ENCODE data around the gene SYNPO.

The SYNPO gene

GRCh38 chr5:150641824-150642566, 1.5 kb downstream of the SYNPO start:
- H3K36me3 ChIP-seq (ENCODE audit: control insufficient read depth, insufficient read depth, low read length) = no peaks in the 10 kb centered on the region
- TF ChIP-seq CTCF (IDR thresholded peaks at IDR 0.05; ENCODE audit: insufficient read depth, low read length, poor library complexity, severe bottlenecking) = no peak
- no peak overlapping the region for H3K4me3 ChIP-seq (replicated peaks; ENCODE audit: low read depth, low read length)
- no peaks in the 10 kb centered on the region for H3K27me3 ChIP-seq (replicated peaks; ENCODE audit: control insufficient read depth, insufficient read depth, low read length)
- DNase-seq (ENCODE audit: extremely low read depth, insufficient read length) = no peak

- no peak for DNase-seq (ENCODE audit: extremely low read depth, insufficient read length)
- Histone ChIP-seq H3K4me3 (replicated peaks; ENCODE audit: low read depth, low read length) (no peak overlapping the region), H3K36me3 (ENCODE audit: control insufficient read depth, insufficient read depth, low read length) (no peaks in the 10 kb centered on the region), H3K27me3 (replicated peaks; ENCODE audit: control insufficient read depth, insufficient read depth, low read length) (no peaks in the 10 kb centered on the region)
- TF ChIP-seq CTCF (IDR thresholded peaks at IDR 0.05; ENCODE audit: insufficient read depth, low read length, poor library complexity, severe bottlenecking) = no peak
These were observed 2.1 kb downstream of the SYNPO start for GRCh38 chr5:150642567-150642927.

- DNase-seq (ENCODE audit: extremely low read depth, insufficient read length) = no peak
- H3K27me3 ChIP-seq (replicated peaks; ENCODE audit: control insufficient read depth, insufficient read depth, low read length) = no peaks in the 10 kb centered on the region
- peaks cover 1% of the 10 kb centered on the region for H3K36me3 ChIP-seq (ENCODE audit: control insufficient read depth, insufficient read depth, low read length)
- H3K4me3 ChIP-seq (replicated peaks; ENCODE audit: low read depth, low read length) = no peak overlapping the region
- no peak for TF ChIP-seq CTCF (IDR thresholded peaks at IDR 0.05; ENCODE audit: insufficient read depth, low read length, poor library complexity, severe bottlenecking)
These were observed 2.7 kb downstream of the SYNPO start for GRCh38 chr5:150642991-150643710.

- H3K4me3 ChIP-seq (replicated peaks; ENCODE audit: low read depth, low read length) = no peak overlapping the region
- peaks cover 5% of the 10 kb centered on the region for H3K36me3 ChIP-seq (ENCODE audit: control insufficient read depth, insufficient read depth, low read length)
- no peak for TF ChIP-seq CTCF (IDR thresholded peaks at IDR 0.05; ENCODE audit: insufficient read depth, low read length, poor library complexity, severe bottlenecking)
- H3K27me3 ChIP-seq (replicated peaks; ENCODE audit: control insufficient read depth, insufficient read depth, low read length) = no peaks in the 10 kb centered on the region
- no peak for DNase-seq (ENCODE audit: extremely low read depth, insufficient read length)
These were observed 3.6 kb downstream of the SYNPO start for GRCh38 chr5:150644058-150644457.

- no peak for TF ChIP-seq CTCF (IDR thresholded peaks at IDR 0.05; ENCODE audit: insufficient read depth, low read length, poor library complexity, severe bottlenecking)
- no peaks in the 10 kb centered on the region for H3K27me3 ChIP-seq (replicated peaks; ENCODE audit: control insufficient read depth, insufficient read depth, low read length)
- no peak overlapping the region for H3K4me3 ChIP-seq (replicated peaks; ENCODE audit: low read depth, low read length)
- DNase-seq (ENCODE audit: extremely low read depth, insufficient read length) = no peak
- peaks cover 5% of the 10 kb centered on the region for H3K36me3 ChIP-seq (ENCODE audit: control insufficient read depth, insufficient read depth, low read length)
These were observed 4.1 kb downstream of the SYNPO start for GRCh38 chr5:150644514-150644913.
